Raji (cell line): ENCODE results near the gene SCN2B.

Source experiments
- POLR2A ChIP-seq: IDR thresholded peaks from 2 replicates; pipeline ENCODE4 v1.6.1; 2011; ENCODE audit warnings: low read depth, low read length, control low read depth; ENCODE audit not compliant: insufficient read depth

SCN2B gene

GRCh38 chr11:118167906-118168305, 8.5 kb downstream of the SCN2B start:
- no peak for TF ChIP-seq POLR2A

- TF ChIP-seq POLR2A: no peak
Observed at GRCh38 chr11:118167253-118167652, 9.2 kb downstream of the SCN2B start.

- TF ChIP-seq POLR2A: no peak
Observed at GRCh38 chr11:118166641-118167040, 9.8 kb downstream of the SCN2B start.

DNA sequence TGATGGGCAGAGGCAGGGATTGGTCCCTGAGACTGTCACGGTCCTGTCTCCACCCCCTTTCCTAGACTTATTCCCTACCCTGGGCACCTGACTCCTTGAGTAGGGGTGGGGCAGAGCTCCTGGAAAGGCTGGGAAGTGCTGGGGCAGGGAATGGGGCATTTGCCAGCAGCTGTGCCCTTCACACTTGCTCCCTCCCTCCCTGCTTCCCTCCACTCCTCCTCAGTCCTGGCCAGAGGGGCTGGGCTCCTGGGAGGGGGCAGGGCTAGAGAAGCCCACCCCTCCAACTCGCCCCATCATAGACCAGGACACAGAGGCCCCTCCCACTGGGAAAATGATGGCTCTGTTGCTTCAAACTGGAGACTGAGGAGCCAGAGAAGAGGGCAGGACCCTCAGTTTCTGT, 11.6 kb downstream of the SCN2B start:
- TF ChIP-seq POLR2A: no peak

GRCh38 chr11:118163494-118163893, 12.9 kb downstream of the SCN2B start:
- no peak for TF ChIP-seq POLR2A

DNA sequence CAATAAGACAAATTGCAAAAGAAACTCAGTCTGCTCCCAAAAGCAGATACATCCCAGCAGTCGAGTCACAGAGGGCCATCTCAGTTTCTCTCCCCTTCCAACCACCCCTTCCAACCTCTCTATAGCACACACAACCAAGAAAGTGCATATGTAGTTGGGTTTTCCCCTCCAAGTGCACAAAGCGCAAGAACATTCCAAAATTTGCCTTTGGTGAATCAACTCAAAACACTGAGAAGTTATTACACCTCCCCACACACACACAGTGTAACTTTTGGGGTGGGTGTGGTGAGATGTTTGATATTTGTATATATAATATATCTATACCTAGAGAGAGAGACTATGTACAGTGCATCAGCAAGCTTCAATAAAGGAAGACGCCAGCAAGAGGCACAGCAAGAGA, 13.6 kb downstream of the SCN2B start:
- no peak for TF ChIP-seq POLR2A

GRCh38 chr11:118161786-118162185, 14.7 kb downstream of the SCN2B start:
- no peak for TF ChIP-seq POLR2A

DNA sequence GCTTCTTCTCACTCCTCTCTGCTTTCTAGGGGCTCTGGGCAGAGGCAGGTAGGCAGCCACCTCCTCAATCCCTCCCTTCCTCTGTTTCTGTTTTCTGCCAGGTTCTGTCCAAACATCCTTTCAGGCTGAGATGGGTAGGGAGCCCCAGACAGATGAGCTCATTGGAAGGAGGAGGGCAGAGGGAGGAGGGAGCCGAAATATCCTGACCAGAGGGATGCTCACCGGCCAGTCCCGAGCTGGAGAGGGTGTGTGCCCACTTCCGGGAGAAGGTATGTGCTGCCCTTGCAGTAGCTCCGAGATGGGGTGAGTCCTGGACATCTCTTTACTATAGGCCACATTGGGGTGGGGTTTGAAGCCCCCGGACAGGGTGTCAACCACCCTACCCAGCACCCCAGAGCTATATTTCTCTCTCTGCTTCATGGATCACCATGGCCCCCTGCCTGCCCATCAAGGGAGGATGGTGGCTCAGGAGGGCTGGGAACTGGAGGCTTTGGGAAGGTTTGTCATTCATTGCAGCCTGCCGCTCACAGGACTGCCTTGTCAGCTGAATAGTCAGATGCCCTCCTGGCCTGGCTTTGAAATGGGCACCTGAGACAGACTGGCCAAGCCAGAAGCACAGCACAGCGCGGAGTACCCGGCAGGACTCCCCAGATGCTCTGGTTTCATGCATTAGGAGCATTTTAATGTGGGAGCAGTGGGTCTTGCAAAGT, 19.1 kb downstream of the SCN2B start:
- no peak for TF ChIP-seq POLR2A

DNA sequence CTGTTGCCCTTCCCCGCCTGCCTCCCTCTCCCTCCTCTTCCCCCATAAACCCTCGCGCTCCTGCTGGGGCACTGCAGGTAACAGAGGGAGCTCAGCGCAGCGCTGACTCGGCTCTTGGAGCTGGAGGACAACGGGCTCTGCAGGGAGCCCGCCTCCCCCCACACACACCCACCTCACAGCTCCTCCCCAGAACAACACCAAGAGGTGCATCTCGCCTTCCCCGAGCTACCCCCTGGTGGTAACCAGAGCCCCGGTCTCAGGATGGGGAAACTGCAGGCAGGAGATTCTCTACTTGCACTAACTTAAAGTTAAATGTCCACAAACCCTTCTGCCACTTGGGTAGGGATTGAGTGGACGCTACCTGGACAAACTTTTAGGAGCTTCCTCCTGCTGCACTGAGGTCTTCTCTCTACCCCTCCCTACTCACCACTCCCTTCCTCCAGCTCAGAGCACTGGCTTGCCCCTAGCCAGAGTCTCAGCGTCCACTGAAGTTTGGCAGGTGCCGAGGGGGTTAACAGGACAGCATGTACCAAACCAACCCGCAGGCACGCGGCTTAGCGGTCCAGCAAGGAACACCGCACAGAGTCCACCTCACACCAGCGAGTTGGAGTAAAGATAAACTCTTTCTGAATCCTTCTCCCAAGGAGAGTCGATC, 19.8 kb downstream of the SCN2B start:
- TF ChIP-seq POLR2A: no peak

- no peak for TF ChIP-seq POLR2A
Observed at GRCh38 chr11:118155776-118156530, 20.5 kb downstream of the SCN2B start.

DNA sequence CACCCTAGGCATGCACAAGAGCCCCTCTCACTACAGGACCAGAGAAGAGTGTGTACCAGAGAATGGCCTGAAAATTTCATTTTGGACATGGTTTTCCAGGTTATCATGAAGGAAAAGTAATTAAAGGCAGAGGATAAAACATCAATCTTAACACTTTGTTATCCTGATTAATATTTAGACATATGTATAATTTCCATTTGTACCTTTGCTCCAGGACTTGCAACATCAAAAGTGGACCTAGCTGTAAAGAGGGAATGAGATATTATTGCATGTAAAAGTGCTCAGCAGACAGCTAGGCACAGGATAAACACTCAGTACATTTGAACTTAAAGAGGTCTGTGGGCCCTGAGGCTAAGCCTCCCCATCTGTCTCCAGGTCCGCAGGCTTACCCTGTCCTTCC, 21.8 kb downstream of the SCN2B start:
- no peak for TF ChIP-seq POLR2A

GRCh38 chr11:118153976-118154375, 22.5 kb downstream of the SCN2B start:
- no peak for TF ChIP-seq POLR2A

DNA sequence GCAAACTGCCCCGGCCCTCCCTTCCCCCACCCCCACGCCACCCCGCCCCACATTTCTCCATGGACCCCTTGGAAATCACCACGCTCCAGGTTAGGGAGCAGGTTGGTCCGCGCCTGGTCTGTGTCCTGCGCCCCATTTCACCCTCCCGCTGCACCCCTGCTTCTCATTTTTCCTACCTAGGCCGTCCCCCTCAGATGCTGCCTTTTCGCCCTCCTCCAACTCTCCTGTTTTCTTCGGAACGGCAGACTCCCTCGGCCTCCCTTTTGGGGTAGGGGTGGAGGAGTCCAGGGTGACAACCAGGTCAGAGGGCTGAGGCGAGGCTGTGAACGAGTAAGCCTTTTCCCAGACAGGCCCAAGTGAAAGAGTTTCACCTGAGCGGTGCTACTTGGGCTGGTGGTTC, 22.9 kb downstream of the SCN2B start:
- TF ChIP-seq POLR2A: no peak

- TF ChIP-seq POLR2A: no peak
Observed at GRCh38 chr11:118152552-118153471, 23.6 kb downstream of the SCN2B start, which contains the start of gene SCN4B. TSS of gene SCN4B (minus strand) at chr11:118152823. CDS start at chr11:118152673, 150 bp downstream.

- TF ChIP-seq POLR2A: no peak
Observed at GRCh38 chr11:118152020-118152551, 24.4 kb downstream of the SCN2B start.

- no peak for TF ChIP-seq POLR2A
Observed at GRCh38 chr11:118151431-118151830, 25.0 kb downstream of the SCN2B start.
